NCI-H2081 treated with DMSO at 0.1 percent for 48 hours (cell line): ENCODE results near the gene VGLL4.

Experiments used
- DNase-seq: peaks from one replicate; lab custom pipeline; 2025; lab: John Stamatoyannopoulos, UW

VGLL4 gene

DNA sequence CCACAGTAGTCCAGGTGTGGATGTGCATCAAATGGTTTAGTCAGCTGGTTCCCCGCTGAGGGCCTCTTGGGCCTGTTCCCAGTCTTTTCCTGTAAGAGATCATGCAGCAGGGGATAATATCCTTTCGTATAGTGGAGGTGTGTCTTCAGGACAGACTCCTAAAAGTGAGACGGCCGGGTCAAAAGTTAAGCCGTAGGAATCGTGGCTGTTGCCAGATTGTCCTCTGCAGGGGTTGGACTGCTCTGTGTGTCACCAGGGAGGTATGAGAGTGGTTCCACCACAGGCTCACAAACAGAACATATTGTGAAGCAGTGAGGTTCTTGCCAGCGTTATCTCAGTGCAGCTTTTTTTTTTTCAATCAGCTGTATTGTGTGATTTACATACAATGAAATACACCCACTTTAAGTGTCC is 95.0 kb downstream of the VGLL4 start:
- peak; percentile 46 for DNase-seq

DNA sequence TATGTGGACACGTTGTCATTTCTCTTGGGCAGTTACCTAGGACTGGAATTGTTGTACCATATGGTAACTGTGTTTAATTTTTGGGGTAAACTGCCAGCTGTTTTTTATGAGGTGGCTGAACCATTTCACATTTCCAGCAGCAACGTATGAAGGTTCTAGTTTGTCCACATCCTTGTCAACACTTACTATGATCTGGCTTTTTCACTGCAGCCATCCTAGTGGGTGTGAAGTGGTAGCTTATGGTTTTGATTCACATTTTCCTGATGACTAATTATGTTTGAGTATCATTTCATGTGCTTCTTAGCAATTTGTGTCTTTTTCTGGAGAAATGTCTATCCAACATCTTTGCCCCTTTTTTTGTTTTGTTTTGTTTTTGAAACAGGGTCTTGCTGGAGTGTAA is 96.2 kb downstream of the VGLL4 start:
- DNase-seq = no peak

DNA sequence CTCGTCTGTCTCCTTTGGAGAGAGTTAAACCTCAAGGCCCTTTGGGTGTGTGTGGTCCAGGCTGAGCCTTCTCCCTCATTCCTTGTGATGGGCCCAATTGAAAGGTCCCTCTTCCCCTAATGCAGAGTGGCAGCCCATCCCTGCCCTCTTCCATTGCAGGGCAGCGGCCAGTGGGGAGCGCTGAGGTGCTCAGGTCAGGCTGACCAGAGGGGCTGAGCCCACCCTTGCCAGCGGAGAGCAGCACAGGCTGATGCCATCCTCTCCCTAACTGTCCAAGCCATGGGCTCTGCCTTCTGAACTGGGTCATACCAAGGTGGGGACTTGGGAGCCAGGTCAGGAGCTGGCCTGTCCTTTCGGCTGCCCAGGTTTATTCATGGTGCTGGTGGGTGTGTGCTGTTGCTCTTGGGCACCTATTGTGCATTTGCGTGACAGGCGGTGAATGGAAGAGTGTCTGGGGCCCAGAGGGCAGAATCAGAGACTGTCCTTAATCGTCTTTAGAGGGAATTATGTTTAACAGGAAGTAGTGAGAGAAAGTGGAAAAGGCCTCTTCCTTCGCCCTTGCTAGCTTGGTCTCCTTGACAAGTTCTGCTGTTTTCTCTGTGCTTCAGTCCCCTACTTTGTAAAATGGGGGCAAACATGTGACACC is 96.9 kb downstream of the VGLL4 start:
- DNase-seq = no peak

DNA sequence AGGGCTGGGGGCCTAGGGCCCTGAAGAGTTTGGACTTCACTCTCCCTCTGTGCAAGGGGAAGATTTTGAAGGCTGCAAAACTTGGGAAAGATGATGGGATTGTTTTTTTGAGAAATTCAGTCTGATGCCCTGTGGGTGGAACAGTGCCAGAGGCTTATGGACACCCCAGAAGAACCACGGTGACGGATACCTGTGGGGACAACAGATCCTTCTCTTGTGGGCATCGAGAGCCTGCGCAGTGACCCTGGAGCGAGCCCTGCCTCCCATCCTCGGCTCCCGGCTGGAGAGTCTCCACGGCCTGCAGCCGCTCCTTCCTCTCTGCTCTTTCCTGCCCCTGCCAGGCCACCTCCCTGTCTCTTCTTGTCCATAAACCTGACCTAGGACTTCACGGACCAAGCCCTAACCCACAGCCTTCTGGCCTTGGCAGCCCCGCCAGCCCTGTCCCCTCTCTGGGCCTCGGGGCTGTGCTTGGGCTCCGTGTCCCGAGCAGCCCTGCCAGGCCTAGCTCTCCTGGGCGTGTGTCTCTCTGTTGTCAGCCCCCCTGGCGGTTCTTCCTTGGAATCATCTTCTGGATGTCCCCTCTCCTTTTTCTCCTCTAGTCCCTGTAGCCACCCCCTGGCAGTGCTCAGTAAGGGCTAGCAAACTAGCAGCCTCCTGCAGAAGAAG is 98.4 kb downstream of the VGLL4 start:
- DNase-seq = no peak

DNA sequence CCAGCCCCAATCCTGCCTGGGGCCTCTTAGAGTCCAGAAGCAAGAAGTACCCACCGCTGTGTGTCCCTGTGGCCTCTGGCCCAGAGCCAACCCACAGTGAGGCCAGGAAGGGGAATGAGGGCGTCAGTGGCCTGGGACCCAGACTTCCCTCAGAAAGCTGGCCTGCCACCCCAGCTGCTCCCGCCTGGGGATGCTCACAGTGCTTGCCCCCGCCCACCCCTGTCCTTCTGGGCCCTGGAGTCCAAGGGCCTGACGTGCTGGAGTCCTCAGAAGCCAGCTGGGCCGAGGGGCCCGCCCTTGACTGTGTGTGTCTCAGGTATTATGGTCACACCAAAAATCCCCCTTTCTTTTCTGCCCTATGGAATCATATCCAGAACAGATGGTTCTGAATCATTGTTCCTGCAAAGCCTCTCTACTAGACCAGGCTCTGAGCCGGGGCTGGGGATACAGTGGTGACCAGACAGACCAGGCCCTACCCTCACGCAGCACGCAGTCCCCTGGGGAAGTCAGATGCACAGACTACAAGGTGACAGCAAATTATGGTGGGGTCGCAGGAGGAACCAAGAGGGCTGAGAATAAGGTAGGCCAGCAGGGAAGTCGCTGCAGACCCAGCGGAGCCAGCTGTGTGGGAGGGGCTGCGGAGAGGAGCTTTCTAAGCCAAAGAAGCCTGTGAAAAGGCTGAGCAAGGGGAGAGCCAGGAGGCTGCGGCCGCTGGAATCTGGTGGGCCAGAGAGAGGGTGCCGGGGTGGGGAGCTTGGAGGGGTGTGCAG is 99.1 kb downstream of the VGLL4 start:
- DNase-seq = no peak

DNA sequence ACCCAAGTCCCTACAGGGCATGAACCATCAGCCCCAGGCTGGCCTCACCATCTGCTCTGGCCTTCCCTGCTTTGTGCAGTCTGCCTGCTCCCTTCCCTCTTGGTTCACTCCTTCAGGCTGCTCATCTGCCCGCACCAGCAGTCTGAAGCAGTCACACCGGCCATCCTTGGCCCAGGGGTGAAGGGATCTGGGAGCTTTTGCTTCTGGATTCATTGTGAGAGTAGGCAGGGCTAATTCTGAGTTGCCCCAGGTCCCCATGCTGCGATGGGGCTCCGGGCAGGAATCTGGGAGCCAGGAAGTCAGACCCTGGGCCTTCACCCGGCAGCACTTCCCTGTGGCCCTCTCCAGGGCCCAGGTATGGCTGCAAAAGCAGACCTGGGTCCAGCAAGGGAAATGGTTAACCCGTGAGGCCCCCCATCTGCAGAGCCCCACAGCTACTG is 99.7 kb downstream of the VGLL4 start:
- no peak for DNase-seq

DNA sequence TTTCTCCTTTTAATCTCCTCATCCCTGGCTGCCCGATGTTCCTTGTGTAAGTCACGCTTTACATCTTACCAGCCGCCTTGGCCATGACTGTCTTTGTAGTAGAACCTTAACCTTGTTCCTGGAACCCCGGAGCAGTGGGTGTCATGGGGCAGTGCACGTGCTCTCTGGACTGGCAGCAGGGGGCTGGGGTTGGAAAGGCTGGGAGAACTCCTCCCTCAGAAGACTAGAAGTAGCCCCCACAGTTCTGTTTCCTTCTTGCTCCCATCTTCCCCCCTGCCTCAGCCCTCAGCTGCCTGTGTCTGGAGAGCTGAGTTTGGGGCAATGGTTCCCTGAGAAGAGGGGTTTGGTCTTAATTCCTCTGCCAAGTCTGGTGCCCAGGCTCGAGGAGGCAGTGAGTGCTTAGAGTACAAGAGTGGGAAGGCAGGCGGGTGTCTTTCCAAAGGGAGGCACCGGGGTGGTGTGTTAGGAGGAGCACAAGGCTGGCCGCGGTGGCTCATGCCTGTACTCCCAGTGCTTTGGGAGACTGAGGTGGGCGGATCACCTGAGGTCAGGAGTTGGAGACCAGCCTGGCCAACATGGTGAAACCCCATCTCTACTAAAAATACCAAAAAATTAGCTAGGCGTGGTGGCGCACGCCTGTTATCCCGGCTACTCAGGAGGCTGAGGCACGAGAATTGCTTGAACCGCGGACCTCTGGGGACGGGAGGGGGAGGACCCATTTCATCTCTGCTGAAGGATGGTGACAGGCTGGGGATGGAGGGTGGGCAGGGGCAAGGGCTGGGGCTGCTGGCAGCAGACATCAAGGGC is 100.4 kb downstream of the VGLL4 start:
- no peak for DNase-seq

DNA sequence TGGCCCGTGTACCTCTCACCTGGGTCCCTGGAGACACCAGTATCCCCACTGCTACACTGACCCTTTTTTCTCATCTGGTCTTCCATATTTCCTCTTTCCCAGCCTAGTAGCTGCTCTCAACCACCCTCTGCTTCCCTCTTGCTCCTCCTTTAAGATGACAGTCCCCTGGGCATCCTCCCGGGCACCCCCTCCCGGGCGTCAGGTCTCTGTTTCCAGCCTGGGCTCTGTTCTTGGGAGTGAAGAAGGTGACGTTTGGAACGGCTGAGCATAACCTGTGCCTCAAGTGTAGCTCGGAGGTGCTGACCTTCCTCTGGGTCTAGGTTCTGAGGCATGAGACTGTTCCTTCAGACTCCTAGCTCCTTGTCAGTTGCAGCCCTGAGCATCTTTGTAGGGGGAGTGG is 101.2 kb downstream of the VGLL4 start:
- DNase-seq = no peak

DNA sequence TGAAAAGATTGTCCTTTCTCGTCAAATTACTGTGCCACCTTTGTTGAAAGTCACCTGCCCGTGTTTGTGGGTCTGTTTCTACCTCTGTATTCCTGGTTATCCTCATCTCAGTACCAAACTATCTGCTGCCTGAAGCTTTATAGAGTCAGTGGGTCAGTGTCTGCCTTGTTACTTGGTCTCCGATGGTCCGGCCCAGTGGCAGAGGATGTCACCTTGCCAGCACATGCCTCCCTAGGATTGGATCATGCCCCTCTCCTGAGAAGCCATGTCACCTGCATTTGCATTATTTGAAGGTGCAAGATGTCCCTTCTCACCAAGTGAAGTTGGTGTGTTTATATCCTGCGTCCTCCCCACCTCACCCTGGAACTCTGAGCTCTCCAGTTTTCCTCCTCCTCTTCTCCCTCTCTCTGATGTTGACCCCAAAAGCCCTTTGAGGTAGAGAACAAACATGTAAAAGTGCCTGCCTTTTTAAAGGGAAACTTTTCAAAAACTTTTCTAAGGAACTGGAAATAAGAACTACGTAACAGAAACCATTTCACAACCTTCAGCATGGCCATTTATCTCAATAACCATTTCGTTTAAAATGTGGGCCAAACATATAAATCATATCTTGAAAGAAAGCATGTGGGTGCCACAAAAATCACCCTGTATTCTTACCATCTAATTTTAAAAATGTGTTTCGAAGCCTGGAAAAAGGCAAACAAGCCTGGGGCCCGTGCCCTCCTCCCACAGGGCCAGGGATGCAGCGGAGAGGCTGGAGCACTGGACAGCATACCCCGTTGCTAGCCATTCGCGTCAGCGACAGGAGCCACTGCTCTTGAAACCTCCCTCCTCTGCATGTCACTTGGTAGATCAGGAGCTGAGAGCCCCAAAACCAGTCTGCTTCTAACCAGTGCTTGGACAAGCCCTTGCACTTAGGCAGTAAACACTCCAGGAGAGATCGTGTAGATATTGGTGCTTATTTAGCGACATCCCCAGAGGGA is 102.1 kb downstream of the VGLL4 start:
- DNase-seq = no peak

DNA sequence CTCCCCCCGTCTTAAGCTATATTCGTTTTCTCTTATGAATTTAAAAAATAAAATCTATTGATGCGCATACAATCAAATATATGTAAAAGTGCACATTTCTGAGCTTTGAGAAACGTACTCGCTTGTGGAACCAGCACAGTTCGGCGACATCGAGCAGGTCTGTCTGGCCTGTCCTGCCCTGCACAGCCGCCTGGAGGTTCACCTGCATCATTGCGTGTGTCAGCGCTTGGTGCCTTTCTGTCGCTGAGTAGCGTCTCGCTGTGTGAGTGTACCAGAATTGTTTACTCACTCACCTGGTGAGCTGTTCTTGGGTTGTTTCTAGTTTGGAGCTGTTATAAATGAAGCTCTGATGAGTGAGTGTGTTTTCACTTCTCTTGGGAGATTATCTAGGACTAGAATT is 104.0 kb downstream of the VGLL4 start:
- peak; percentile 60 for DNase-seq

DNA sequence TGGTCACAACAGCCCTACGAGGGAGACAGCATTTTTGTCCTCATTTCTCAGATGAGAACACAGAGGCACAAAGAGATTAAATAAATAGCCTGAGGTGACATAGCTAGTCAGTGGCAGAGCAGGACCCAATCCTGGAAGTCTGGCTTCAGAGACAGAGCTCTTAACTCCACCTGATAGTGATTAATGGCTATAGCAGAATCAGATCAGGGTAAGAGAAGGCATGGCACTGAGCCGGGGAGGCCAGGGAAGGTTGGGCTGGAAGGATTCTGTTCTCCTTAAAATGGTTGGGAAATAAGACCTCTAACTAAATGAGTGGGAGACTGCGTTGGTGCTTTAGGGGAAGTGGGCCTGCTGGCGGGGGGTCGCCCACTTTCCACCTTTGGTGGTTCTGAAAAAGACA is 104.5 kb downstream of the VGLL4 start:
- DNase-seq = no peak

DNA sequence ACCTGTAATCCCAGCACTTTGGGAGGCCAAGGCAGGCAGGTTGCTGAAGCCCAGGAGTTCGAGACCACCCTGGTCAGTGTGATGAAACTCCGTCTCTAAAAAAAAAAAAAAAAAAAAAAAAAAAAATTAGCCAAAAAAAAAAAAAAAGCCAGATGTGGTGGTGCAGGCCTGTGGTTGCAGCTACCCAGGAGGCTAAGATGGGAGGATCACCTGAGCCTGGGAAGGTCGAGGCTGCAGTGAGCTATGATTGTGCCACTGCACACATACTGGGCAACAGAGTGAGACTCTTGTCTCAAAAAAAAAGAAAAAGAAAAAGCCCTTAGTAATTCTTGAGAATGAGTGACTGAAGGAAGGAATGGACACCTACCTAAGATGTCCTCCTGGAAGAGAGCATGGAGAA is 105.1 kb downstream of the VGLL4 start:
- DNase-seq = no peak

DNA sequence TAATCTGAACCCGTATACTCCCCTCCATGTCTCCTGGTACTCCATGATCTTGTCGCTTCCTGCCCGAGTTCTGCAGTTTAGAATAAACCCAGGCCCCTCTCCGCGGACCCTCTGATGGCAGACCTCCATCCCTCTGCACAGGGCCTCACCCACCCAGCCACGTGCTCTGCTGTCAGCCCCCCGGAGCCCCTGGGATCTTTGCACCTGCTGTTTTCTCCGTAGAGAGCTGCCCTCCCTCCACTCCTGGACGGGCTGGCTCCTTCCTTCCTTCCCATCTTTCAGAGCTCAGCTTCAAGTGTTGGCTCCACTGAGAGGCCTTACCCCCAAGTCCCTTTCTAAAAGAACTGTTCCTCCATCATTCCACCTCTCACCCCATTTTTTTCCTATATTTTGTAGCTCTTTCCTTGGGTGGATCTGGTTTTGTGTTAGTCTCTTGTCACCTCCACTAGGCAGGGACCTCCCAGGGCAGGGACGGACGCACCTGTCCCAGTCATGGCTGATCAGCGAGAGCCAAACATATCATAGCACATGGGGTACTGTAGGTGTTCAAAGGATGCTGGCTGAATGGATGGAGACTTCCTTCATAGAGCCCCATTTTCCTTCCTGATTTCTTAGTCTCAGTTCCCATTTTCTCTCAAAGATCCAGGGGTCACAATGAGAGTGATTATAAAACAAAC is 106.6 kb downstream of the VGLL4 start:
- DNase-seq = no peak

DNA sequence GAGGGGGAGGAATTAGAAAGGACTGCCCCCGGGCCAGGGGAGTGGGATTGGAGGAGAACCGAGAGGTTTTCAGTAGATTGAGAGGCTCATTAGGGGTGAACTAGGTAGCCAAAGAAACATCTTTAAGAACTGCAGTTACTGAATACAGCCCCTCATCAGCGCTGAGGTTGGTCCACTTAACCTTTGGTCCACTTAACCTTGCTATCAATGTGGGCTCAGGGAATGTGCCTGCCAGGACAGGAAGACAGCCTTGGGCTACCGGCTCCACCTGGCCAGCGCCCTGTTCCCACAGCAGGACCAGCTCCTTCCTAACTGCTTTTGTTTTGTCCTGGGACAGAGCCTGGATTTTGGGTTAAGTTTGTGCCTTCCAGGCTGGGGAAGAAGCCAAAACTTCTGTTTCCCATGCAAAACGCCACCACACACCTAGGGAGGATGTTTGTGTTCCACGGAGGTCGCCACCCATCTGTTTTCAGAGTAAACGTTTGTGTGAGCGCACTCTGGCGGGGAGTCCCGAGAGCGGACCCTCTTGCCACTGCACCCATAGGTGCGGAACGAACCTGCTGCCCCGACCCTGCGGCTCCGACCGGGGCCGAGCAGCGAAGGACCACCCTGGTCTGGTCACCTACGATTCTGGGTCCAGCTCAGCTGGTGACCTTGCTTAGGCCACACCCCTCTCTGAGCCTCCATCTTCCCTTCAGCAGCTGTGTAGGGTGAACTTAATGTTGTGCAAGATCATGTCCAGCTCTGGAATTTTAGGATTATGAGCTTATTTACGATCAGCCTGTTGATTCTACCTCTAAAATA is 107.4 kb downstream of the VGLL4 start:
- no peak for DNase-seq

DNA sequence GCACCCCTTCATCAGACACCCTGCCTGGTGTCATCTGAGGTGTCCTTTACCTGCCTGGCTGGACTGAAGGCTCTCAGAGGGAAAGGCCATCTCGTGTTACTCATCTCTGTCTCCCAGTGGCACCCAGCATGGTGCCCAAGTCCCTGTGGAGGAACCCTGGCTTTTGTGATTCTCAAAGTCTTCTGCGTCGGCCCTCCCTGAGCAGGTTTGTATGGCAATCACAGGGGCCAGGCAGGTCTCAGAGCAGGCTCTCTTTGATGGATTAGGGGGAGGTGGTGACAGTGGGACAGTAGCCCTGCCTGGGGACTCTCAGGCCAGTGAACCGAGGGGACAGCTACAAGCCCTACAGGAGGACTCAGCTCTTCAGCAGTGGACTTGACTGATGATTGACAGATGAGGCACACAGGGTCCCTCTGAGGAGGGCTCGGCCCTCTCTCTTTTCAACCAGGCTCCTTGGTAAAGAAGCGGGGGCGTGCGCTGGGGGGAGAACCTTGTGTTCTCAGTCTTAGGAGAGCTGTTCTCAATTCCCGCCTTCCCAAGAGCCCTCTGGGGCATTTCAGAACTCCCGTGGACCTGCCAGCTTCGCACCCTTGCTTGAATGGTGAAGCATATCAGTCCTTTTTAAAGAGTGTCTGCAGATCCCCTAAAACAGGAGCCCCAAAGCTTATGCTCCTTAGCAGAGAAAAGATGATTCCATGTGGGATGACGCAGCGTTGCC is 108.3 kb downstream of the VGLL4 start:
- DNase-seq = no peak

DNA sequence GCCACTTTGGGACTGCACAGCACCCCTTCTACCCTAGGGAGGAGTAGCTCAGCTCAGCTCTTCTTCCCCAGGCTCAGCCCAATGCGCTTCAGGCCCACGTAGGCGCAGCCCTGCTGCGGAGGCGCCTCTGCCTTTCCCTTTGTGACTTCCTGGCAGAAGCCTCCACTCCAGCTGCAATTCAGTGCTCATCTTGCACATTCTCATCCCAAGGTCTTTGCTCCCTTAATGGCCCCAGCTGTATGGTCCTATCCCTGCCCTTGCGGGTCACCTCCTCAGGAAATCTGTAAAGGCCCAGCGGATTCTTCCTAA is 109.0 kb downstream of the VGLL4 start:
- no peak for DNase-seq

DNA sequence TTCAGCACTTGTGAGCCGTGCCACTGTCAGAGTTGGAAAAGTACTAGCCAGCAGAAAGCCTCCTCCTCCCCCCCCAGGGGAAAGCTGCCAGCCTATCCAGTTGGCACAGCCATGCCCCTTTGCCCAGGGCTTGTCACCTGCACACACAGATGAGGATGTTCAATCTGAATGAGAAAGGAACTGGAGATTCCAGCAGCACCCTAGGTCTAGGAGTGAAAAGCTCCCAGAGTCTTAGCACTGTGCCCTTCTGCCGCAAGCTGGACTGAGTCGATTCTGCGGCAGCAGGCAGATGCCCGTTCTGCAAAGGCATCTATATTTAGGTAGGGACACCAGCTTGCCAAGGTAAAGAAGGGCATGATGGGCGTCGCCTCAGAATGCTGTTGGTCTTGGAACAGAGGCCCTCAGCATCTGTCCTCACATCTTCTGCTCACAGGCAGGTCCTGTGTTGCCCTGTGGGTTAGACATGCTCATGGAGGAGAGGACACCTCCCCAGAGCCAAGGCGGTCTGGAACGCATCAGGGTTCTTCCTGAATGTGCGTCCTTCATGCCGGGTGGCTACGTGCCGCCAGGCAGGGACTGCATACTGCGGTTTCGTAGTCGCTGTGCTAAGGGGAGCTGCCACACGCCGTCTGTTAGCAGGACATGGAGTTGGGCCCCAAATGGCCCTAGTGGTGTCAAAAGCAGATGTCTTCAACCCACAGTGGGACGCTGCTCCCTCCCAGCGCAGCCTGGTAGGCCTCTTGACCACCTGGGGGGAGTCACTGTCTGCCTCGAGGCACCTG is 109.5 kb downstream of the VGLL4 start:
- no peak for DNase-seq

DNA sequence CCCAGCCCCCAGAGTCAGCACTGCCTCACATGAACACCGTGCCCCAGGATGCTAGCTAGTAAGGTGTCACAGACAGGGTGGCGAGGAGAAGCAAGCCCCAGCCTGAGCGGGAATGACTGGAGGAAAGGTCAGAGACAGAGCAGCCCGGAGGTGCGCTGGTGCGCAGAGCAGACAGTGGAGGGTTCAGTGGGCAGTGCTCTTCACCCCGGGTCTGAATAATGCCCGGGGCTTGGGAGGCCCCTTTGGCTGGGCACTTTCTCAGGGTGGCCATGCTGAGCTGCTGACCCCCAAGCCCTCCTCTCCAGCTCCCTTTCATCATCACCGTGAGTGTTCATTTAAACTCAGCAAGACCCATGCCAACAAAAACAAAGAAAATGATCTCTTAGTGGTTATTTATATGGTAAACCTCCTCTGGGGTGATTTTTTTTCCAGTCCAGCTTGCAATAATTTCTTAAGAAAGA is 110.8 kb downstream of the VGLL4 start:
- DNase-seq = no peak
